CD4-positive, alpha-beta memory T cell (primary cell): ENCODE results near the gene DACT2. TPM values are rescaled to one million over a fixed set of nuclear protein-coding genes. Genes with fewer than 3 reads are reported as not detected.
"Not testable (repeated sequence)": the region's sequence is repeated elsewhere in the genome, so short reads cannot be mapped to it uniquely, and the experiment has no call there.

ENCODE experiments used
- CTCF ChIA-PET: fragments of 350-600 bp; sonication (Branson Sonifier 250); formaldehyde crosslinking; loops from one replicate; lab custom pipeline; 2021; ENCODE audit warnings: inconsistent platforms; ENCODE audit not compliant: partially characterized antibody; lab: Charles Lee
- POLR2A ChIA-PET: fragments of 350-600 bp; sonication (Branson Sonifier 250); formaldehyde crosslinking; loops from one replicate; lab custom pipeline; 2021; ENCODE audit not compliant: partially characterized antibody; lab: Charles Lee
- DNase-seq, 5 donors: peaks; one replicate each; pipeline versions ENCODE4 v3.0.0 to v3.0.0-alpha.2; 2020 to 2022; ENCODE audit warnings: mixed read lengths in 1 of 5
- H3K27ac ChIP-seq: one replicate; pipeline ENCODE4 v1.7.0; 2013; ENCODE audit warnings: low read depth, low read length
- H3K27me3 ChIP-seq: 2 replicates; pipeline ENCODE4 v1.7.0; 2013; ENCODE audit warnings: mild to moderate bottlenecking, low read length, moderate library complexity; ENCODE audit not compliant: insufficient read depth
- H3K36me3 ChIP-seq: 2 replicates; pipeline ENCODE4 v1.7.0; 2013; ENCODE audit warnings: mild to moderate bottlenecking, low read length, moderate library complexity; ENCODE audit not compliant: insufficient read depth
- H3K4me1 ChIP-seq: 2 replicates; pipeline ENCODE4 v1.7.0; 2013; ENCODE audit warnings: mild to moderate bottlenecking, low read length, moderate library complexity; ENCODE audit not compliant: insufficient read depth
- H3K4me3 ChIP-seq, 2 donors: one replicate each; pipeline ENCODE4 v1.7.0; 2013; ENCODE audit warnings: low read length in 2 of 2, mild to moderate bottlenecking in 1 of 2
- H3K9me3 ChIP-seq, 2 donors: one replicate each; pipeline ENCODE4 v1.7.0; 2013; ENCODE audit warnings: low read length in 2 of 2, control low read depth in 1 of 2; ENCODE audit not compliant: control insufficient read depth in 1 of 2
- H3K27ac Mint-ChIP-seq, 7 donors: one replicate each; pipeline ENCODE4 v1.8.0; 2020 to 2021; ENCODE audit warnings: mixed read lengths in 7 of 7, mild to moderate bottlenecking in 6 of 7, inconsistent platforms in 3 of 7, moderate library complexity in 3 of 7
- H3K27me3 Mint-ChIP-seq, 2 donors: one replicate each; pipeline ENCODE4 v1.8.0; 2020 to 2021; ENCODE audit warnings: mixed read lengths in 2 of 2
- H3K36me3 Mint-ChIP-seq, 2 donors: one replicate each; pipeline ENCODE4 v1.8.0; 2020 to 2021; ENCODE audit warnings: mixed read lengths in 2 of 2, inconsistent platforms in 1 of 2, mild to moderate bottlenecking in 1 of 2
- H3K4me1 Mint-ChIP-seq, 4 donors: one replicate each; pipeline ENCODE4 v1.8.0; 2020 to 2021; ENCODE audit warnings: mixed read lengths in 4 of 4, mild to moderate bottlenecking in 1 of 4
- H3K4me3 Mint-ChIP-seq, 8 donors: one replicate each; pipeline ENCODE4 v1.8.0; 2020 to 2021; ENCODE audit warnings: mixed read lengths in 8 of 8, mild to moderate bottlenecking in 7 of 8, moderate library complexity in 6 of 8, inconsistent platforms in 3 of 8
- H3K9me3 Mint-ChIP-seq, 8 donors: one replicate each; pipeline ENCODE4 v1.8.0; 2020 to 2021; ENCODE audit warnings: mixed read lengths in 8 of 8, mild to moderate bottlenecking in 5 of 8, inconsistent platforms in 3 of 8, moderate library complexity in 1 of 8
- intact Hi-C: fragments of 100-400 bp; cut with micrococcal nuclease; formaldehyde crosslinking; loops from one replicate; pipeline ENCODE4 v1.15.1; 2023
- polyA plus RNA-seq, 2 donors: library from polyadenylated mRNA; unstranded; fragments of 300-500 nt; fragmentation: Illumina TruSeq; gene quantifications; one replicate each; pipeline ENCODE4 v1.2.3, GENCODE V29; 2021
- total RNA-seq, 2 experiments: library from RNA; stranded (reverse); gene quantifications; one replicate each; pipeline ENCODE4 v1.2.3, GENCODE V29; 2021

The DACT2 gene
- total and polyA plus RNA-seq, 4 experiments from 2014 or later, result not detected

DNA sequence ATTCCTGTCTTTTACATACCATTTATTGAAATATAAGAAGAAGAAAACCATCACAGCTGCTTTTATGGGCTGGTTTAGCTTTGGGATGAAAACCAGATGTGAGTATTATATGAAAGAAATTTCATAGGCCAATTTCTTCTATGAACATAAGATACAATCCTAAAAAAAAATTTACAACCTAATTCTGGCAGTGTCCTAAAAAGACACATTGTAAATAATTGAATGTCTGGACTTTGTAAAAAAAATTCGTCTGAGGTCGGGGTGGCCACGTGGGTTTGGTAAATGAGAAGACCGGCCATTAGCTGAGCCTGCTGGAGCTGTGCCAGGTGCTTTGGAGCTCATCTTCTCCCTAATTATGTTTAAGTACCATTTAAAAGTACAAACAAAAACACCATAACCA, 26.8 kb downstream of the DACT2 start:
- Histone ChIP-seq H3K9me3 (no peaks in the 10 kb centered on the region), H3K27me3 (no peaks in the 10 kb centered on the region), H3K4me3 (no peak overlapping the region), H3K36me3 (no peaks in the 10 kb centered on the region), H3K4me1 (no peaks in the 10 kb centered on the region), H3K27ac (no peak overlapping the region)
- H3K27me3 Mint-ChIP-seq, result peaks cover 0 to 6% of the 10 kb centered on the region in 2 donors
- H3K9me3 Mint-ChIP-seq, result peaks cover 0 to 4% (median 0%) of the 10 kb centered on the region in 8 donors
- no peak overlapping the region for H3K4me3 Mint-ChIP-seq
- no peaks in the 10 kb centered on the region for H3K36me3 Mint-ChIP-seq
- CTCF ChIA-PET, result no interaction called here
- no peak overlapping the region for H3K27ac Mint-ChIP-seq
- intact Hi-C loops, result no loop called here
- POLR2A ChIA-PET, result no interaction called here
- no peak for DNase-seq
- H3K4me1 Mint-ChIP-seq, result peaks cover 0 to 5% (median 4%) of the 10 kb centered on the region in 4 donors

DNA sequence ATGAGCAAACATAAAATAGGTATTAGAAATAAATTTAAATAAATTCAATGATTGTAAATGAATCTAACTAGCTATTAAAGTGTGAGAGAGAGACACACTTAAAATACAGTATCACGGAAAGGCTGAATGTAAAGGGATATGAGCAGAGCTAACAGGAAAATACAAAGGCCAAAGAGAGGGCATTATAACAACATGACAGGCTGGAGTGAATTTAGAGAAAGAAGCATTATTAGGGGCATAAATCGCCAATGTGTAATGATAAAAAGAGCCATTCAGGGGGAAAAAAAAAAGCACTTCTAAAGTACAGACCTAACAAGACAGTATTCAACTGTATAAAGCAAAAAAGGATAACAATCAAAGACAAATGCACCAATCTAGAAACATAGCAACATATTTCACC, 28.1 kb downstream of the DACT2 start:
- ChIA-PET CTCF (no interaction called here), POLR2A (no interaction called here)
- Histone ChIP-seq H3K4me1 (no peaks in the 10 kb centered on the region), H3K36me3 (no peaks in the 10 kb centered on the region), H3K27ac (no peak overlapping the region), H3K27me3 (no peaks in the 10 kb centered on the region), H3K4me3 (no peak overlapping the region), H3K9me3 (no peaks in the 10 kb centered on the region)
- Mint-ChIP-seq H3K9me3 (peaks cover 0 to 6% (median 0%) of the 10 kb centered on the region in 8 donors), H3K4me1 (peaks cover 0 to 7% (median 5%) of the 10 kb centered on the region in 4 donors), H3K4me3 (no peak overlapping the region), H3K27ac (no peak overlapping the region), H3K36me3 (no peaks in the 10 kb centered on the region), H3K27me3 (peaks cover 0 to 5% of the 10 kb centered on the region in 2 donors)
- no peak for DNase-seq
- intact Hi-C loops, result no loop called here

DNA sequence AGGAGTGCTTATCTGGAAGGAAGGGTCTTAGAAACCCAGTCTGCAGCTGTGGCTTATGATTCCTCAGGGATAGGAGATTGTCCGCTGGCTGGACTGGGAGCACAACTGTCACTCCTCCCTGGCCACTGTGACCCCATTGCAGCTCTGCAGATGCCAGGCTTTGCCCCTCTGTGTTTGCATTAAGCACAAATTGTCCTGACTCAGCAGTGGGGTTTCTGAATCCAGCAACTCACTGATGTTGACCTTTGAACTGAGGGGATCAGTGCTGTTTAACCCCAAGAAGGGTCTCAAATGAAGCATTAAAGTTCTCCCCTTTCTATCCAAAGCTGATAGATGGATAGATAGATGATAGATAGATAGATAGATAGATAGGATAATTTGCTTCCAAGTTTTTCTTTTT, 29.5 kb downstream of the DACT2 start:
- intact Hi-C loops, result no loop called here
- H3K27me3 Mint-ChIP-seq, result peaks cover 0 to 5% of the 10 kb centered on the region in 2 donors
- H3K9me3 Mint-ChIP-seq, result peaks cover 0 to 6% (median 0%) of the 10 kb centered on the region in 8 donors
- Histone ChIP-seq H3K4me1 (no peaks in the 10 kb centered on the region), H3K4me3 (no peak overlapping the region), H3K27ac (no peak overlapping the region), H3K36me3 (no peaks in the 10 kb centered on the region), H3K9me3 (no peaks in the 10 kb centered on the region), H3K27me3 (no peaks in the 10 kb centered on the region)
- no peaks in the 10 kb centered on the region for H3K36me3 Mint-ChIP-seq
- CTCF ChIA-PET, result interaction anchor here (1.7 kb wide), 1 partner anchor 9 kb away, joined by 4 read pairs; no protein-coding TSS in a partner anchor
- POLR2A ChIA-PET, result no interaction called here
- peaks cover 0 to 7% (median 5%) of the 10 kb centered on the region in 4 donors for H3K4me1 Mint-ChIP-seq
- no peak overlapping the region for H3K27ac Mint-ChIP-seq
- no peak overlapping the region for H3K4me3 Mint-ChIP-seq
- DNase-seq, result no peak

DNA sequence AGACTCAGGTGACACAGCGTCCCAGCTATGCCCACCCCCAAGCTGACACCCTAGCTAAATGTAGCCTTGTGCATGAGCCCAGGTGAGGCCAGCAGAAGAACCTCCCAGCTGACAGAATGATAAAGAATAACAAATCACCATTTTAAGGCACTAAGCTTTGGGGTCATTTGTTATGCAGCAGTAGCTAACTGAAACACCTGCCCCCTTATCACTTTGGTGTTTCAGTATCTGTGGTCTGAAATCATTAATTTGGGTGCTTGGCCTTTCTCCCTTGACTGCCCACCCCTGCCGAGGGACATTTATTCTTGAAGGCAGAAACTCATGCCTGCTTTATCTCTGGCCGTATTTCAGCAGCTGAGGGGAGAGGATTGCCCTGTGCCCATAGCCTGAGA, 30.0 kb downstream of the DACT2 start:
- Mint-ChIP-seq H3K4me1 (peaks cover 0 to 7% (median 5%) of the 10 kb centered on the region in 4 donors), H3K36me3 (no peaks in the 10 kb centered on the region), H3K27ac (no peak overlapping the region), H3K9me3 (peaks cover 0 to 6% (median 0%) of the 10 kb centered on the region in 8 donors), H3K27me3 (peaks cover 1 to 5% of the 10 kb centered on the region in 2 donors), H3K4me3 (no peak overlapping the region)
- Histone ChIP-seq H3K27ac (no peak overlapping the region), H3K36me3 (no peaks in the 10 kb centered on the region), H3K4me1 (no peaks in the 10 kb centered on the region), H3K4me3 (no peak overlapping the region), H3K9me3 (no peaks in the 10 kb centered on the region), H3K27me3 (no peaks in the 10 kb centered on the region)
- DNase-seq, result no peak
- POLR2A ChIA-PET, result no interaction called here
- intact Hi-C loops, result no loop called here
- CTCF ChIA-PET, result interaction anchor here (1.7 kb wide), 1 partner anchor 10 kb away, joined by 4 read pairs; no protein-coding TSS in a partner anchor

DNA sequence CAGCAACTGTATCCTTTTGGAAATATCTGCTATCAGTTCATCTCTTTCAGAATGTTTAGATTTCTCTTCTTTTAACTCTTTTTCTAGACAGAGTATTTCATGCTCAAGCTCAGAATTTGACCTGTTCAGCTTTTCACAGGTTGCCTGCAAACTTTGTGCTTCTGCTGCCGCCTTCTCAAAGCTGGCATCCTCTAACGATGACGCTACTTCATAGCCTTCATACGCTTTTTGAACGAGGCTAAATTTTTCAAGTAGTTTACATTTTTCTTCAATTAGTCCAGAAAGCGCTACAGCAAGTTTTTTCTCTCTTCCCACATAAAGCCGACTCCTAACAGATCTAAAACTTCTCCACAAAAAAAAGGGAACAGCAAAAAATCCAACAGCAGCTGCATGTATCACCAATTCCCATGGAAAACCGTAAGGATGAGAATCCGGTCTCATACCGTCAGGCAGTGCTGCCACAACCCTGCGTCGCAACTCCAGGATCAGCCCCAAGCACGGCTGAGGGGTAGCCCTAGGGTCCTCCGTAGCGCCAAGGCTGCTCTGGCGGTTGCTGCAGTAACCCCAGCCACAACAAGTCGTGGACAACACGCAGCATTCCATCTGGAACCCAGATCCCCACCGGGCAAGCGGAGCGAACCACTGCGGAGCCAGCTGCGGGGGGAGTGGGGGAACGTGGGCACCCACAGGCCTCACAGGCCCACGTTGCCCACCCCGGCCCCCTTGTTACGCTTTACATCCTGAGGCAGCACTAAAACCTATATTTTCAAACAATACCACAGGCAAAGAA, 30.6 kb downstream of the DACT2 start:
- Histone ChIP-seq H3K4me3 (no peak overlapping the region), H3K27ac (no peak overlapping the region), H3K9me3 (no peaks in the 10 kb centered on the region), H3K27me3 (no peaks in the 10 kb centered on the region), H3K4me1 (no peaks in the 10 kb centered on the region), H3K36me3 (no peaks in the 10 kb centered on the region)
- Mint-ChIP-seq H3K4me1 (peaks cover 0 to 7% (median 5%) of the 10 kb centered on the region in 4 donors), H3K9me3 (peaks cover 0 to 6% (median 0%) of the 10 kb centered on the region in 8 donors), H3K27ac (no peak overlapping the region), H3K36me3 (no peaks in the 10 kb centered on the region), H3K4me3 (no peak overlapping the region), H3K27me3 (peaks cover 1 to 5% of the 10 kb centered on the region in 2 donors)
- CTCF ChIA-PET, result interaction anchor here (1.7 kb wide), 1 partner anchor 10 kb away, joined by 4 read pairs; no protein-coding TSS in a partner anchor
- POLR2A ChIA-PET, result no interaction called here
- no peak for DNase-seq
- intact Hi-C loops, result no loop called here

DNA sequence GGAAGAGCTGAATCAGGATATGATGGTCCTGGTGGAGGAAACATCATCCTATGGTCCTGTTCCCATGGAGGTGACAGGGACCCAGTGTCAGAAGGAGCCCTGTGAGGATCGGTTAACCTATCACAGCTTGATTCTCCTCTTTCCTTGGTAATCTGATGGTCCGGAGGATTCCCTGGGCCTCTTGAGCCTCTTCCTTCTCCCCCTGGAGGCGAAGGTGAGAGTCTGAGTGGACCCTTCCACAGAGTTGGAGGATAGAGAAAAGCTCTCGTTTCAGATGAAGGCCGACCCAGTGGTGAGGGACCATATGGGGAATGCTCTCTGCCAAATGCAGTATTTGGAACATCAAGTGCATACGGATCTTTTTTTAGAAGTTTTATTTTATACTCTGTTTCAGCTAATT, 32.1 kb downstream of the DACT2 start:
- H3K27ac Mint-ChIP-seq, H3K9me3 ChIP-seq, H3K9me3 Mint-ChIP-seq, H3K4me1 Mint-ChIP-seq, H3K4me3 ChIP-seq, POLR2A ChIA-PET, H3K27me3 Mint-ChIP-seq, H3K4me3 Mint-ChIP-seq, H3K4me1 ChIP-seq, H3K27ac ChIP-seq, H3K36me3 ChIP-seq, DNase-seq, intact Hi-C loops, H3K36me3 Mint-ChIP-seq, H3K27me3 ChIP-seq, CTCF ChIA-PET: not testable (repeated sequence)

DNA sequence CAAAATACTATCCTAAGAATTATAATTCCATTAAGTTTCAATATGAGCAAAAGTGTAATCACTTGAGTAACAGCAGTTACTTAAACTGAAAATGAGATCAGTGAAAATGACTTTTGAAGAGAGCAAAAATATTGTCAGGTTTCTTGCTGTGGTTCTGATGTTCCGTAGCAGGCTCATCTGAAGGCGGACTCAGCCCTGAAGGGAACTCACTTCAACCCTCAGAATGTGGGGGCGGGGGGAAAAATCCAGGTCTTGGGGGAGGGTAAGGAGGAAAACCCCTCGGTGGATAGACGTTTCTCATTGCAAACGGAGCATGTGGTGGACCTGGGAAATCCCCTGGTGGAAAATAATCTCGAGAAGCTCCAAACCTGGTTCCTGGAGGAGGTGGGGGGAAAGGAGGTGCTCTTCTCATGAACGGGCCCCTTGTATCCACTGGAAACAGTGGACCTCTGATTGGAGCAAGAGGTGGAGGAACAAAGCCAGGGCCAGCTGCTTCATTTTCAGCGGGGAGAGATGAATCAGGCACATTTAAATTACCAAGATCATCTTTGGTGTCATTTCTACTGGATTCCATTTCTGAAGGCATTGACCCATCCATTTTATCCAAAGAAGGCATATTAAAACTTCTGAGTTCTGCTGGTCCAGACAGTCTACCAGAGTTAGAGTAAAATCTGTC, 32.7 kb downstream of the DACT2 start:
- H3K27me3 ChIP-seq, H3K36me3 ChIP-seq, H3K4me1 ChIP-seq, H3K9me3 Mint-ChIP-seq, H3K4me3 ChIP-seq, H3K27ac Mint-ChIP-seq, H3K4me3 Mint-ChIP-seq, intact Hi-C loops, CTCF ChIA-PET, H3K36me3 Mint-ChIP-seq, H3K4me1 Mint-ChIP-seq, H3K9me3 ChIP-seq, POLR2A ChIA-PET, H3K27me3 Mint-ChIP-seq, H3K27ac ChIP-seq, DNase-seq: not testable (repeated sequence)
